IMR-90 (cell line): ENCODE results near the gene SCRG1. TPM values are rescaled to one million over a fixed set of nuclear protein-coding genes. Genes with fewer than 3 reads are reported as not detected.

Source experiments
- ATAC-seq: fragments of 200-7000 bp; cut with Tn5 transposase; 2 replicates; pipeline ENCODE4 v1.9.1; 2020; ENCODE audit warnings: low read depth, mild to moderate bottlenecking, moderate library complexity
- BruUV-seq: library from RNA; stranded (reverse); fragments of 400-500 nt; replicated peaks from 2 replicates; lab custom pipeline; 2021; lab: Mats Ljungman, UMichigan
- CTCF ChIA-PET: fragments of 300-600 bp; formaldehyde crosslinking; extraction: SDS; loops from one replicate; lab custom pipeline; 2021; ENCODE audit warnings: antibody characterized with exemption; lab: Yijun Ruan, JAX
- POLR2A ChIA-PET: fragments of 300-600 bp; sonication (Branson Sonifier 250); formaldehyde crosslinking; loops from one replicate; lab custom pipeline; 2022; ENCODE audit warnings: antibody characterized with exemption; ENCODE audit not compliant: unreplicated experiment; lab: Charles Lee
- DNase-seq: peaks from one replicate; pipeline ENCODE4 v3.0.0; 2013
- H2AFZ ChIP-seq: replicated peaks from 2 replicates; pipeline ENCODE3; 2013; ENCODE audit warnings: low read length, mild to moderate bottlenecking; ENCODE audit not compliant: poor library complexity
- H2AK5ac ChIP-seq: 2 replicates; pipeline ENCODE4 v1.6.1; 2013; ENCODE audit warnings: low read depth, low read length, inconsistent platforms
- H2AK9ac ChIP-seq: replicated peaks from 2 replicates; pipeline ENCODE3; 2013; ENCODE audit warnings: mild to moderate bottlenecking, low read depth, low read length, moderate library complexity; ENCODE audit not compliant: poor library complexity
- H2BK120ac ChIP-seq: 2 replicates; pipeline ENCODE4 v1.6.1; 2013; ENCODE audit warnings: low read depth, low read length, inconsistent platforms
- H2BK15ac ChIP-seq: 3 replicates; pipeline ENCODE4 v1.6.1; 2013; ENCODE audit warnings: low read depth, low read length, inconsistent platforms
- H2BK20ac ChIP-seq: 2 replicates; pipeline ENCODE4 v1.6.1; 2013; ENCODE audit warnings: low read depth, mild to moderate bottlenecking, inconsistent platforms, low read length, moderate library complexity
- H2BK5ac ChIP-seq: 2 replicates; pipeline ENCODE4 v1.6.1; 2013; ENCODE audit warnings: mild to moderate bottlenecking, low read depth, low read length, inconsistent platforms; ENCODE audit not compliant: poor library complexity, severe bottlenecking
- H3K14ac ChIP-seq: replicated peaks from 2 replicates; pipeline ENCODE4 v1.6.1; 2013; ENCODE audit warnings: low read depth, low read length, inconsistent platforms
- H3K18ac ChIP-seq: 2 replicates; pipeline ENCODE4 v1.6.1; 2013; ENCODE audit warnings: low read depth, low read length, control low read depth
- H3K23ac ChIP-seq: 2 replicates; pipeline ENCODE4 v1.6.1; 2013; ENCODE audit warnings: low read depth, low read length, inconsistent platforms
- H3K27ac ChIP-seq: 2 replicates; pipeline ENCODE4 v1.5.1; 2013; ENCODE audit warnings: mild to moderate bottlenecking, control low read depth, low read length; ENCODE audit not compliant: insufficient read depth
- H3K27me3 ChIP-seq: 2 replicates; pipeline ENCODE4 v1.6.1; 2013; ENCODE audit warnings: low read length; ENCODE audit not compliant: control insufficient read depth, insufficient read depth
- H3K36me3 ChIP-seq: 2 replicates; pipeline ENCODE4 v1.6.1; 2013; ENCODE audit warnings: low read length, mixed read lengths; ENCODE audit not compliant: control insufficient read depth, insufficient read depth
- H3K4ac ChIP-seq: 2 replicates; pipeline ENCODE4 v1.6.1; 2013; ENCODE audit warnings: low read depth, low read length, inconsistent platforms
- H3K4me1 ChIP-seq: 2 replicates; pipeline ENCODE4 v1.6.1; 2013; ENCODE audit warnings: low read length, mixed read lengths; ENCODE audit not compliant: control insufficient read depth, insufficient read depth
- H3K4me2 ChIP-seq: 2 replicates; pipeline ENCODE4 v1.6.1; 2013; ENCODE audit warnings: low read depth, mild to moderate bottlenecking, control low read depth, low read length, moderate library complexity
- H3K4me3 ChIP-seq: 2 replicates; pipeline ENCODE4 v1.5.1; 2013; ENCODE audit warnings: low read depth, mild to moderate bottlenecking, control low read depth, low read length, moderate library complexity; ENCODE audit not compliant: insufficient read depth
- H3K56ac ChIP-seq: 2 replicates; pipeline ENCODE4 v1.6.1; 2013; ENCODE audit warnings: low read length, inconsistent platforms; ENCODE audit not compliant: insufficient read depth; ENCODE audit errors: extremely low read depth
- H3K79me1 ChIP-seq, 2 experiments: 2 replicates each; pipeline ENCODE4 v1.6.1; 2013; ENCODE audit warnings: low read length in 2 of 2, inconsistent platforms in 1 of 2, low read depth in 1 of 2
- H3K9ac ChIP-seq: 2 replicates; pipeline ENCODE4 v1.6.1; 2013; ENCODE audit warnings: low read depth, low read length, control low read depth
- H3K9me1 ChIP-seq: 2 replicates; pipeline ENCODE4 v1.6.1; 2013; ENCODE audit warnings: low read length, inconsistent platforms; ENCODE audit not compliant: insufficient read depth
- H3K9me3 ChIP-seq: 2 replicates; pipeline ENCODE4 v1.6.1; 2013; ENCODE audit warnings: low read length; ENCODE audit not compliant: control insufficient read depth, insufficient read depth
- H4K20me1 ChIP-seq: 2 replicates; pipeline ENCODE4 v1.6.1; 2013; ENCODE audit warnings: low read length, inconsistent platforms; ENCODE audit not compliant: insufficient read depth
- H4K5ac ChIP-seq: 2 replicates; pipeline ENCODE4 v1.6.1; 2013; ENCODE audit warnings: mild to moderate bottlenecking, low read depth, low read length, control low read depth
- H4K8ac ChIP-seq, 2 experiments: 2 replicates each; pipeline ENCODE4 v1.6.1; 2013; ENCODE audit warnings: low read depth in 2 of 2, low read length in 2 of 2, control low read depth in 1 of 2, inconsistent platforms in 1 of 2
- H4K91ac ChIP-seq: 2 replicates; pipeline ENCODE4 v1.6.1; 2013; ENCODE audit warnings: low read depth, low read length, inconsistent platforms; ENCODE audit not compliant: insufficient read depth
- CHD1 ChIP-seq: IDR thresholded peaks from 2 replicates; pipeline ENCODE4 v1.6.1; 2012; ENCODE audit warnings: low read depth, low read length, improper control_type of control experiment
- MXI1 ChIP-seq: IDR thresholded peaks from 2 replicates; pipeline ENCODE4 v1.6.1; 2012; ENCODE audit warnings: low read depth, mild to moderate bottlenecking, low read length, moderate library complexity, borderline replicate concordance
- NFE2L2 ChIP-seq: fragments of 150-350 bp; IDR thresholded peaks from 2 replicates; pipeline ENCODE4 v1.6.1; 2016; ENCODE audit warnings: low read depth, mild to moderate bottlenecking, low read length
- RAD21 ChIP-seq: IDR thresholded peaks from 2 replicates; pipeline ENCODE4 v1.6.1; 2012; ENCODE audit warnings: low read length, improper control_type of control experiment
- RCOR1 ChIP-seq: IDR thresholded peaks from 2 replicates; pipeline ENCODE4 v1.6.1; 2012; ENCODE audit warnings: mild to moderate bottlenecking, low read length, improper control_type of control experiment; ENCODE audit not compliant: insufficient replicate concordance
- RFX5 ChIP-seq: IDR thresholded peaks from 2 replicates; pipeline ENCODE4 v1.8.0; 2012; ENCODE audit warnings: low read depth, mild to moderate bottlenecking, low read length, moderate library complexity
- SMC3 ChIP-seq: fragments of 150-350 bp; IDR thresholded peaks from 2 replicates; pipeline ENCODE4 v1.6.1; 2016; ENCODE audit warnings: low read depth, mild to moderate bottlenecking, antibody characterized with exemption, low read length, moderate library complexity
- dilution Hi-C: fragments of 300-500 bp; cut with HindIII; formaldehyde crosslinking; loops from one replicate; pipeline ENCODE4 v1.14.3; 2018; ENCODE audit warnings: low sequenced_read_pairs; ENCODE audit not compliant: unreplicated experiment
- in situ Hi-C: fragments of 300-500 bp; cut with MboI; formaldehyde crosslinking; loops from 3 replicates; pipeline ENCODE4 v1.14.3; 2019; ENCODE audit warnings: low sequenced_read_pairs, inconsistent platforms, mixed read lengths
- intact Hi-C: fragments of 100-400 bp; cut with micrococcal nuclease; formaldehyde crosslinking; loops from 2 replicates; pipeline ENCODE4 v1.10.0; 2022
- polyA plus RNA-seq, 3 experiments: library from polyadenylated mRNA; depleted of rRNA; stranded (reverse); fragments of >200 nt; gene quantifications; 2 replicates each; pipeline ENCODE4 v1.2.3, GENCODE V29; 2012; ENCODE audit warnings: low replicate concordance in 1 of 3
- total RNA-seq: library from RNA; depleted of rRNA; stranded (reverse); fragments of >200 nt; gene quantifications from 2 replicates; pipeline ENCODE4 v1.2.3, GENCODE V29; 2012
- TF ChIP-seq, protein P1 (sequence below): fragments of 150-350 bp; IDR thresholded peaks from 2 replicates; pipeline ENCODE4 v1.6.1; 2016; ENCODE audit warnings: low read depth, mild to moderate bottlenecking, low read length, moderate library complexity, borderline replicate concordance
- TF ChIP-seq, protein P2 (sequence below): conservative IDR thresholded peaks from 2 replicates; pipeline ENCODE4 v1.5.1; 2012; ENCODE audit warnings: mild to moderate bottlenecking, low read depth, low read length, improper control_type of control experiment

SCRG1 gene
- total and polyA plus RNA-seq, 2 of the 4 experiments (the other 2 are of a cell fraction): under 0.01 to 0.22 TPM

DNA sequence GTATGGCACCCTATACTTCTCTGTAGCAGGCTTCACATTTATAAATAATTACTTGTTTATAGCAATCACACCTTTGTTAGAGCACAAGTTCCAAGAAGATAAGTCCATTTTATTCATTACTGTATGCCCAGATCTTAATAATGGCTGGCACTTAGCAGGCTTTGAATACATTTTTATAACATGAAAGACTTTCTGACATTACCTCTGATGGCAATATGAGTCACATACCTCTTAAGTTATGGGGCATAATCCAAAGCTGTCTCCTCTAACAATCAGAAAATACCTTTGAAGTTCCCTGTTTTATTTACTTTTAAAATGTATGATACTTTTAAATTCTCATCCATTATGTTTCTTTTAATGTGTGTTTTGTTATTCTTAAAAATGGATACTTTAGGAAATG is 12.2 kb downstream of the SCRG1 start:
- H4K8ac ChIP-seq: no peak overlapping the region
- H3K36me3 ChIP-seq: 0 out of 2 replicates have a peak, but pooled peaks cover 2% of the 10 kb centered on the region
- no peaks in the 10 kb centered on the region for H3K4me1 ChIP-seq
- TF ChIP-seq SMC3 (no peak), RAD21 (no peak), RCOR1 (no peak), CHD1 (no peak), NFE2L2 (no peak), RFX5 (no peak), MXI1 (no peak)
- TF ChIP-seq, protein P1, sequence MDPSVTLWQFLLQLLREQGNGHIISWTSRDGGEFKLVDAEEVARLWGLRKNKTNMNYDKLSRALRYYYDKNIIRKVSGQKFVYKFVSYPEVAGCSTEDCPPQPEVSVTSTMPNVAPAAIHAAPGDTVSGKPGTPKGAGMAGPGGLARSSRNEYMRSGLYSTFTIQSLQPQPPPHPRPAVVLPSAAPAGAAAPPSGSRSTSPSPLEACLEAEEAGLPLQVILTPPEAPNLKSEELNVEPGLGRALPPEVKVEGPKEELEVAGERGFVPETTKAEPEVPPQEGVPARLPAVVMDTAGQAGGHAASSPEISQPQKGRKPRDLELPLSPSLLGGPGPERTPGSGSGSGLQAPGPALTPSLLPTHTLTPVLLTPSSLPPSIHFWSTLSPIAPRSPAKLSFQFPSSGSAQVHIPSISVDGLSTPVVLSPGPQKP: no peak
- TF ChIP-seq, protein P2, sequence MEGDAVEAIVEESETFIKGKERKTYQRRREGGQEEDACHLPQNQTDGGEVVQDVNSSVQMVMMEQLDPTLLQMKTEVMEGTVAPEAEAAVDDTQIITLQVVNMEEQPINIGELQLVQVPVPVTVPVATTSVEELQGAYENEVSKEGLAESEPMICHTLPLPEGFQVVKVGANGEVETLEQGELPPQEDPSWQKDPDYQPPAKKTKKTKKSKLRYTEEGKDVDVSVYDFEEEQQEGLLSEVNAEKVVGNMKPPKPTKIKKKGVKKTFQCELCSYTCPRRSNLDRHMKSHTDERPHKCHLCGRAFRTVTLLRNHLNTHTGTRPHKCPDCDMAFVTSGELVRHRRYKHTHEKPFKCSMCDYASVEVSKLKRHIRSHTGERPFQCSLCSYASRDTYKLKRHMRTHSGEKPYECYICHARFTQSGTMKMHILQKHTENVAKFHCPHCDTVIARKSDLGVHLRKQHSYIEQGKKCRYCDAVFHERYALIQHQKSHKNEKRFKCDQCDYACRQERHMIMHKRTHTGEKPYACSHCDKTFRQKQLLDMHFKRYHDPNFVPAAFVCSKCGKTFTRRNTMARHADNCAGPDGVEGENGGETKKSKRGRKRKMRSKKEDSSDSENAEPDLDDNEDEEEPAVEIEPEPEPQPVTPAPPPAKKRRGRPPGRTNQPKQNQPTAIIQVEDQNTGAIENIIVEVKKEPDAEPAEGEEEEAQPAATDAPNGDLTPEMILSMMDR: no peak
- in situ Hi-C loops: no loop called here
- DNase-seq (no peak), ATAC-seq (no peak)
- H3K9ac ChIP-seq: no peak overlapping the region
- H2BK120ac ChIP-seq: no peak overlapping the region
- no peak overlapping the region for H3K23ac ChIP-seq
- BruUV-seq: no TSS peak
- no peak overlapping the region for H3K4ac ChIP-seq
- dilution Hi-C loops: no loop called here
- H4K20me1 ChIP-seq: no peaks in the 10 kb centered on the region
- no peak overlapping the region for H2AFZ ChIP-seq
- H3K9me1 ChIP-seq: no peaks in the 10 kb centered on the region; the same call in 1 of the 2 replicates
- no peak overlapping the region for H3K14ac ChIP-seq
- no peak overlapping the region for H3K56ac ChIP-seq
- no peak overlapping the region for H3K18ac ChIP-seq
- no peak overlapping the region for H2AK9ac ChIP-seq
- no peaks in the 10 kb centered on the region for H3K79me1 ChIP-seq
- intact Hi-C loops: no loop called here
- no peak overlapping the region for H2BK20ac ChIP-seq
- H2AK5ac ChIP-seq: no peak overlapping the region
- no peak overlapping the region for H4K91ac ChIP-seq
- CTCF ChIA-PET: interaction anchor here (0.6 kb wide), 1 partner anchor 42 kb away, joined by 3 read pairs; no protein-coding TSS in a partner anchor
- no peaks in the 10 kb centered on the region for H3K9me3 ChIP-seq
- no peak overlapping the region for H3K27ac ChIP-seq
- H3K4me2 ChIP-seq: no peak overlapping the region
- H2BK15ac ChIP-seq: no peak overlapping the region
- no peak overlapping the region for H3K4me3 ChIP-seq
- POLR2A ChIA-PET: no interaction called here
- H3K27me3 ChIP-seq: no peaks in the 10 kb centered on the region
- no peak overlapping the region for H2BK5ac ChIP-seq
- no peak overlapping the region for H4K5ac ChIP-seq
